Neutrophil (primary cell): ENCODE data around the gene SCLY.

Source experiments
- H3K27ac ChIP-seq: fragments of 200-600 bp; sonication (generic); 2 replicates; pipeline ENCODE4 v1.5.1; 2016; ENCODE audit warnings: mild to moderate bottlenecking, moderate library complexity
- H3K27me3 ChIP-seq: fragments of 200-600 bp; sonication (generic); 2 replicates; pipeline ENCODE4 v1.6.0; 2016; ENCODE audit warnings: mild to moderate bottlenecking
- H3K36me3 ChIP-seq: fragments of 200-600 bp; sonication (generic); 2 replicates; pipeline ENCODE4 v1.5.1; 2017
- H3K4me1 ChIP-seq, 2 experiments: fragments of 200-600 bp in 1 of 2; sonication (generic) in 1 of 2; 1 replicate in 1 of 2; 2 replicates in 1 of 2; pipeline versions ENCODE4 v1.5.1 to v1.6.1; 2013 to 2016; ENCODE audit warnings: low read depth in 1 of 2, low read length in 1 of 2, mild to moderate bottlenecking in 1 of 2, moderate library complexity in 1 of 2; ENCODE audit not compliant: control insufficient read depth in 1 of 2, insufficient read depth in 1 of 2
- H3K4me3 ChIP-seq, 2 experiments: fragments of 200-600 bp in 1 of 2; sonication (generic) in 1 of 2; 1 replicate in 1 of 2; 2 replicates in 1 of 2; pipeline ENCODE4 v1.5.1; 2013 to 2016; ENCODE audit warnings: low read depth in 1 of 2, low read length in 1 of 2, mild to moderate bottlenecking in 1 of 2, moderate library complexity in 1 of 2
- H3K9me3 ChIP-seq: fragments of 200-600 bp; sonication (generic); 2 replicates; pipeline ENCODE4 v1.5.1; 2016
- CTCF ChIP-seq: fragments of 200-600 bp; sonication (generic); IDR thresholded peaks from 2 replicates; pipeline ENCODE4 v1.5.1; 2016; ENCODE audit warnings: antibody characterized with exemption

The SCLY gene

GRCh38 chr2:238141541-238142318 is 80.9 kb downstream of the SCLY start:
- H3K27me3 ChIP-seq, result no peaks in the 10 kb centered on the region
- no peaks in the 10 kb centered on the region for H3K9me3 ChIP-seq
- no peaks in the 10 kb centered on the region for H3K36me3 ChIP-seq
- no peak for TF ChIP-seq CTCF
- H3K4me1 ChIP-seq, result peaks cover 6 to 9% of the 10 kb centered on the region in 2 experiments
- no peak overlapping the region for H3K27ac ChIP-seq
- no peak overlapping the region for H3K4me3 ChIP-seq

- H3K27ac ChIP-seq, result no peak overlapping the region
- no peak overlapping the region for H3K4me3 ChIP-seq
- H3K9me3 ChIP-seq, result no peaks in the 10 kb centered on the region
- TF ChIP-seq CTCF, result no peak
- H3K27me3 ChIP-seq, result no peaks in the 10 kb centered on the region
- H3K4me1 ChIP-seq, result peaks cover 0 to under 1% of the 10 kb centered on the region in 2 experiments
- no peaks in the 10 kb centered on the region for H3K36me3 ChIP-seq
These were observed 81.8 kb downstream of the SCLY start for GRCh38 chr2:238142382-238143205.

- H3K9me3 ChIP-seq, result no peaks in the 10 kb centered on the region
- H3K27ac ChIP-seq, result no peak overlapping the region
- no peak for TF ChIP-seq CTCF
- H3K36me3 ChIP-seq, result no peaks in the 10 kb centered on the region
- H3K4me3 ChIP-seq, result no peak overlapping the region
- no peaks in the 10 kb centered on the region for H3K27me3 ChIP-seq
- no peaks in the 10 kb centered on the region for H3K4me1 ChIP-seq
These were observed 82.6 kb downstream of the SCLY start for GRCh38 chr2:238143239-238143951.

- Histone ChIP-seq H3K9me3 (no peaks in the 10 kb centered on the region), H3K4me1 (no peaks in the 10 kb centered on the region), H3K27ac (no peak overlapping the region)
These were observed 83.5 kb downstream of the SCLY start for GRCh38 chr2:238144262-238144661.

More at GRCh38 chr2:238144262-238144661, 83.5 kb downstream of the SCLY start:
- no peak for TF ChIP-seq CTCF
- Histone ChIP-seq H3K36me3 (no peaks in the 10 kb centered on the region), H3K27me3 (no peaks in the 10 kb centered on the region), H3K4me3 (no peak overlapping the region)
